ENCODE results near the gene HIVEP3.

Gene HIVEP3

DNA sequence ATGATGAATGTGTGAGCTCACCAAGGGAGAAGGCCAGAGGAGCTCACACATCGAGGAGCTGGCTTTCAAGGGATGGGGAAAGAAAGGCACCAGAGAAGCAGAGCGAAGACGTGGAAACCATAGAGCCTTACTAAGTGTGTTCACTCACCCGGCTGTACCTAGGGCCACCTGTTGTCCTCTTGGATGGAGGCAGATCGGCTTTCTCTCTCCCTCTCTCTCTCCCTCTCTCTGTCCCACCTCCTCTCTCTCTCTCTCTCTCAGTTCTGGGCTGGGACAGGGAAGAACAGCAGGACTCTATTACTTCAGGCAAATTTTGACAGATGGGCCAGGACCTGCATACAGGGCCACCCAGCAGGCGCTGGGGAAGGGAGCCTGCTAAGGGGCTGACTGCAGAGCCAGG lies 64.8 kb downstream of the HIVEP3 start:
- H3K4me3 ChIP-seq (ENCODE audit: low read length): no peak overlapping the region
- H3K4me2 ChIP-seq (ENCODE audit: low read depth, low read length): no peak overlapping the region
- H3K27me3 ChIP-seq (replicated peaks; ENCODE audit: insufficient read depth, low read length): no peaks in the 10 kb centered on the region
- H3K79me2 ChIP-seq (ENCODE audit: low read length): no peaks in the 10 kb centered on the region
- no peak overlapping the region for H3K9ac ChIP-seq (ENCODE audit: low read length)
- H3K36me3 ChIP-seq (replicated peaks; ENCODE audit: insufficient read depth, low read length): no peaks in the 10 kb centered on the region
- H4K20me1 ChIP-seq (ENCODE audit: insufficient read depth, low read length): no peaks in the 10 kb centered on the region
- no peaks in the 10 kb centered on the region for H3F3A ChIP-seq (ENCODE audit: insufficient read depth, low read length)
- DNase-seq: no peak
- no peak overlapping the region for H2AFZ ChIP-seq (ENCODE audit: low read length)
- TF ChIP-seq EZH2 (optimal IDR thresholded peaks at IDR 0.05; ENCODE audit: low read depth, low read length): no peak
- TF ChIP-seq EZH2phosphoT487 (IDR thresholded peaks at IDR 0.05; ENCODE audit: low read length): no peak
- TF ChIP-seq, protein P1, sequence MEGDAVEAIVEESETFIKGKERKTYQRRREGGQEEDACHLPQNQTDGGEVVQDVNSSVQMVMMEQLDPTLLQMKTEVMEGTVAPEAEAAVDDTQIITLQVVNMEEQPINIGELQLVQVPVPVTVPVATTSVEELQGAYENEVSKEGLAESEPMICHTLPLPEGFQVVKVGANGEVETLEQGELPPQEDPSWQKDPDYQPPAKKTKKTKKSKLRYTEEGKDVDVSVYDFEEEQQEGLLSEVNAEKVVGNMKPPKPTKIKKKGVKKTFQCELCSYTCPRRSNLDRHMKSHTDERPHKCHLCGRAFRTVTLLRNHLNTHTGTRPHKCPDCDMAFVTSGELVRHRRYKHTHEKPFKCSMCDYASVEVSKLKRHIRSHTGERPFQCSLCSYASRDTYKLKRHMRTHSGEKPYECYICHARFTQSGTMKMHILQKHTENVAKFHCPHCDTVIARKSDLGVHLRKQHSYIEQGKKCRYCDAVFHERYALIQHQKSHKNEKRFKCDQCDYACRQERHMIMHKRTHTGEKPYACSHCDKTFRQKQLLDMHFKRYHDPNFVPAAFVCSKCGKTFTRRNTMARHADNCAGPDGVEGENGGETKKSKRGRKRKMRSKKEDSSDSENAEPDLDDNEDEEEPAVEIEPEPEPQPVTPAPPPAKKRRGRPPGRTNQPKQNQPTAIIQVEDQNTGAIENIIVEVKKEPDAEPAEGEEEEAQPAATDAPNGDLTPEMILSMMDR (IDR thresholded peaks at IDR 0.05; ENCODE audit: low read length): no peak
- H3K4me1 ChIP-seq (ENCODE audit: low read length): no peaks in the 10 kb centered on the region
- H3K9me2 ChIP-seq (replicated peaks; ENCODE audit: insufficient read depth, low read length): no peaks in the 10 kb centered on the region
- no peaks in the 10 kb centered on the region for H3K9me3 ChIP-seq (replicated peaks; ENCODE audit: insufficient read depth, low read length)
- H3K27ac ChIP-seq (ENCODE audit: low read length): no peak overlapping the region

DNA sequence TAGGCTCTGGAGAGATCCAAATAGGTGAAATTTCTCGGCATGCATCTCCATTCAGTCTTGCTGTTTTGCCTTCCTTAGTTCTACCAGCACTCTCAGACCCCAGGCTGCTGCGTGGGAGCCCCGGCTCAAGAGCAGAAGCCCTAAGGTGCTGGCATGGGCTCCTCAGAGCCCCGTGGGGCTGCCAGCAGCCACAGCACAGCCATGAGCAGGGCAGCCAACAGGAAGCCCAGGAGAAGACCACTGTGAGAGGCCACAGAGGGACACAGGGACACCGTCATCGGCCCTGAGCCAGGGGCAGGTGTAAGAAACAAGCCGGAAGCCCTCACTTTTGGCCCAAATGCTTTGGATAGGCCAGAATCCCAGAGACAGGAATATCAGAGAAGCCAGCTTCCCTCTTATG lies 66.6 kb downstream of the HIVEP3 start:
- TF ChIP-seq EZH2 (optimal IDR thresholded peaks at IDR 0.05; ENCODE audit: low read depth, low read length) (no peak), EZH2phosphoT487 (IDR thresholded peaks at IDR 0.05; ENCODE audit: low read length) (no peak)
- TF ChIP-seq, protein P1 (IDR thresholded peaks at IDR 0.05; ENCODE audit: low read length): no peak
- Histone ChIP-seq H3K36me3 (replicated peaks; ENCODE audit: insufficient read depth, low read length) (no peaks in the 10 kb centered on the region), H3K4me3 (ENCODE audit: low read length) (no peak overlapping the region), H3K9ac (ENCODE audit: low read length) (no peak overlapping the region), H3K4me2 (ENCODE audit: low read depth, low read length) (no peak overlapping the region), H3K9me2 (replicated peaks; ENCODE audit: insufficient read depth, low read length) (no peaks in the 10 kb centered on the region), H2AFZ (ENCODE audit: low read length) (no peak overlapping the region), H3F3A (ENCODE audit: insufficient read depth, low read length) (no peaks in the 10 kb centered on the region), H3K79me2 (ENCODE audit: low read length) (no peaks in the 10 kb centered on the region), H4K20me1 (ENCODE audit: insufficient read depth, low read length) (no peaks in the 10 kb centered on the region), H3K27me3 (replicated peaks; ENCODE audit: insufficient read depth, low read length) (no peaks in the 10 kb centered on the region), H3K4me1 (ENCODE audit: low read length) (no peaks in the 10 kb centered on the region), H3K9me3 (replicated peaks; ENCODE audit: insufficient read depth, low read length) (no peaks in the 10 kb centered on the region), H3K27ac (ENCODE audit: low read length) (no peak overlapping the region)
- DNase-seq: no peak

DNA sequence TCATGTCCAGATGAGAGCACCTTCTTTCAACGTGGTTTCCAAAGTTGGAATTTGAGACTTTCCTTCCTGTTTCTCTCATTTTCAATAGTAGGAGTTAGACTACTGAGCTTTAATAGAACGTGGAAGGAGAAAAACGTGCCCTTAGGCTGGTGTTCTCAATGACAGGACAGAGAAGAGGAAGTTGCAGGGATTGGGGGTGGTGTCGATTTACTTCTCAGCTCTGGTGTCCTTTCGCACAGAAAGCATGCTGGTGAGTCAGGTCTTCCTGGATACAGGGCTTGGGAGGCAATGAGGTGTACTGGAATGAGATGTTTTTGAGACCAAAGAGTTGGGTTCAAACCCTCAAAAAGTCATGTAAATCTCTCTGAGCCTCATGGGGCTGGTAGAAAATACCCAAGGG lies 67.1 kb downstream of the HIVEP3 start:
- Histone ChIP-seq H3K9me2 (replicated peaks; ENCODE audit: insufficient read depth, low read length) (no peaks in the 10 kb centered on the region), H3K27me3 (replicated peaks; ENCODE audit: insufficient read depth, low read length) (no peaks in the 10 kb centered on the region), H3K27ac (ENCODE audit: low read length) (no peak overlapping the region), H3K79me2 (ENCODE audit: low read length) (no peaks in the 10 kb centered on the region), H3K4me1 (ENCODE audit: low read length) (no peaks in the 10 kb centered on the region), H3K9ac (ENCODE audit: low read length) (no peak overlapping the region), H3K9me3 (replicated peaks; ENCODE audit: insufficient read depth, low read length) (no peaks in the 10 kb centered on the region), H3F3A (ENCODE audit: insufficient read depth, low read length) (no peaks in the 10 kb centered on the region), H3K4me2 (ENCODE audit: low read depth, low read length) (no peak overlapping the region), H4K20me1 (ENCODE audit: insufficient read depth, low read length) (no peaks in the 10 kb centered on the region), H2AFZ (ENCODE audit: low read length) (no peak overlapping the region), H3K4me3 (ENCODE audit: low read length) (no peak overlapping the region), H3K36me3 (replicated peaks; ENCODE audit: insufficient read depth, low read length) (no peaks in the 10 kb centered on the region)
- no peak for DNase-seq
- TF ChIP-seq EZH2phosphoT487 (IDR thresholded peaks at IDR 0.05; ENCODE audit: low read length): no peak
- no peak for TF ChIP-seq EZH2 (optimal IDR thresholded peaks at IDR 0.05; ENCODE audit: low read depth, low read length)
- TF ChIP-seq, protein P1 (IDR thresholded peaks at IDR 0.05; ENCODE audit: low read length): no peak
